GM12875 (cell line): ENCODE measurements around the gene BLID.
A peak's percentile ranks its signal among the peaks of the same experiment; 100 is the strongest.

Experiments used
- H3K4me3 ChIP-seq: one replicate; pipeline ENCODE4 v1.5.1; 2011; ENCODE audit warnings: low read depth, low read length, control low read depth
- CTCF ChIP-seq: IDR thresholded peaks from 2 replicates; pipeline ENCODE4 v1.5.1; 2011; ENCODE audit warnings: low read depth, mild to moderate bottlenecking, control low read depth, inconsistent platforms, low read length, moderate library complexity, borderline replicate concordance; ENCODE audit not compliant: insufficient read depth

The BLID gene

GRCh38 chr11:122115524-122116379 is at the start of gene BLID:
Gene BLID (minus strand): TSS chr11:122116215. CDS start chr11:122115922, 293 bp downstream.
- H3K4me3 ChIP-seq: no peak within 1 kb of the TSS
- peak; percentile 54; the same call in 1 of the 2 replicates for TF ChIP-seq CTCF

GRCh38 chr11:122163053-122163819 is 47.2 kb upstream of the BLID start:
- no peak for TF ChIP-seq CTCF
- no peak overlapping the region for H3K4me3 ChIP-seq

GRCh38 chr11:122162095-122162494 is 46.1 kb upstream of the BLID start:
- no peak for TF ChIP-seq CTCF
- no peak overlapping the region for H3K4me3 ChIP-seq

- H3K4me3 ChIP-seq: no peak overlapping the region
- TF ChIP-seq CTCF: no peak
Measured at GRCh38 chr11:122160841-122161590, 45.0 kb upstream of the BLID start.

- no peak for TF ChIP-seq CTCF
- no peak overlapping the region for H3K4me3 ChIP-seq
Measured at GRCh38 chr11:122159861-122160260, 43.8 kb upstream of the BLID start.

GRCh38 chr11:122159173-122159721 is 43.2 kb upstream of the BLID start:
- no peak overlapping the region for H3K4me3 ChIP-seq
- no peak for TF ChIP-seq CTCF
